SK-N-SH (cell line): Measurements from ENCODE around the gene SLCO2B1. TPM values are rescaled to one million over a fixed set of nuclear protein-coding genes. Genes with fewer than 3 reads are reported as not detected.

Source experiments
- CTCF ChIA-PET: fragments of 300-600, 350-600 bp; formaldehyde crosslinking; extraction: SDS; loops from one replicate; lab custom pipeline; 2021; lab: Yijun Ruan, JAX
- POLR2A ChIA-PET: fragments of 350-600 bp; sonication (Branson Sonifier 250); formaldehyde crosslinking; extraction: SDS; loops from one replicate; lab custom pipeline; 2020; ENCODE audit warnings: antibody characterized with exemption, inconsistent platforms; lab: Yijun Ruan, JAX
- DNase-seq: peaks from one replicate; pipeline ENCODE4 v3.0.0; 2012
- H2AFZ ChIP-seq: fragments of 200-600 bp; sonication (generic); 2 replicates; pipeline ENCODE4 v1.8.1; 2016; ENCODE audit warnings: antibody characterized with exemption, mild to moderate bottlenecking, low read depth
- H3F3A ChIP-seq: fragments of 200-600 bp; sonication (generic); replicated peaks from 2 replicates; pipeline ENCODE3; 2016; ENCODE audit warnings: antibody characterized with exemption, mild to moderate bottlenecking; ENCODE audit not compliant: insufficient read depth
- H3K27ac ChIP-seq, 2 experiments: fragments of 200-500 bp in 1 of 2; fragments of 200-600 bp in 1 of 2; sonication (Bioruptor generic) in 1 of 2; sonication (generic), shearing (Covaris generic) in 1 of 2; 2 replicates each; pipeline versions ENCODE4 v1.5.1 to v1.6.1; 2014 to 2016; ENCODE audit warnings: low read depth in 2 of 2, inconsistent platforms in 1 of 2, low read length in 1 of 2, mild to moderate bottlenecking in 1 of 2, mixed read lengths in 1 of 2
- H3K27me3 ChIP-seq: fragments of 200-600 bp; sonication (generic), shearing (Covaris generic); 2 replicates; pipeline ENCODE4 v1.6.1; 2016; ENCODE audit warnings: mixed run types; ENCODE audit not compliant: insufficient read depth
- H3K36me3 ChIP-seq, 2 experiments: fragments of 200-500 bp in 1 of 2; fragments of 200-600 bp in 1 of 2; sonication (Bioruptor generic) in 1 of 2; sonication (generic) in 1 of 2; replicated peaks in 1 of 2; 2 replicates each; pipeline versions ENCODE3 to v1.5.1; 2014 to 2016; ENCODE audit warnings: low read length in 1 of 2, mild to moderate bottlenecking in 1 of 2; ENCODE audit not compliant: insufficient read depth in 2 of 2, control insufficient read depth in 1 of 2
- H3K4me1 ChIP-seq, 2 experiments: fragments of 200-500 bp in 1 of 2; fragments of 200-600 bp in 1 of 2; sonication (Bioruptor generic) in 1 of 2; sonication (generic), shearing (Covaris generic) in 1 of 2; 2 replicates each; pipeline versions ENCODE4 v1.5.1 to v1.6.1; 2014 to 2016; ENCODE audit warnings: low read depth in 1 of 2, low read length in 1 of 2, mixed run types in 1 of 2; ENCODE audit not compliant: insufficient read depth in 2 of 2, control insufficient read depth in 1 of 2
- H3K4me2 ChIP-seq: fragments of 200-600 bp; sonication (generic), shearing (Covaris generic); 2 replicates; pipeline ENCODE4 v1.6.1; 2017; ENCODE audit warnings: mixed run types
- H3K4me3 ChIP-seq, 2 experiments: fragments of 200-500 bp in 1 of 2; fragments of 200-600 bp in 1 of 2; sonication (Bioruptor generic) in 1 of 2; sonication (generic), shearing (Covaris generic) in 1 of 2; 2 replicates each; pipeline versions ENCODE4 v1.5.1 to v1.8.1; 2014 to 2016; ENCODE audit warnings: low read depth in 2 of 2, inconsistent platforms in 1 of 2, low read length in 1 of 2, mild to moderate bottlenecking in 1 of 2, mixed read lengths in 1 of 2, moderate library complexity in 1 of 2
- H3K79me2 ChIP-seq: fragments of 200-600 bp; sonication (generic); 2 replicates; pipeline ENCODE4 v1.8.1; 2017; ENCODE audit warnings: mild to moderate bottlenecking; ENCODE audit not compliant: insufficient read depth
- H3K9ac ChIP-seq: fragments of 200-600 bp; sonication (generic); 2 replicates; pipeline ENCODE4 v1.6.1; 2017; ENCODE audit warnings: mixed run types
- H3K9me2 ChIP-seq: fragments of 200-600 bp; sonication (generic); 2 replicates; pipeline ENCODE4 v1.6.1; 2017; ENCODE audit warnings: mixed run types
- H3K9me3 ChIP-seq: fragments of 200-600 bp; sonication (generic); 2 replicates; pipeline ENCODE4 v1.6.1; 2017; ENCODE audit warnings: mixed run types, mild to moderate bottlenecking, moderate library complexity
- H4K20me1 ChIP-seq: fragments of 200-600 bp; sonication (generic); 2 replicates; pipeline ENCODE4 v1.6.1; 2017; ENCODE audit warnings: mild to moderate bottlenecking, mixed run types; ENCODE audit not compliant: insufficient read depth
- ELF1 ChIP-seq: IDR thresholded peaks from 2 replicates; pipeline ENCODE4 v1.4.0; 2012
- EP300 ChIP-seq, 2 experiments: IDR thresholded peaks; 2 replicates each; pipeline versions ENCODE4 v1.4.0 to v1.6.1; 2012; ENCODE audit warnings: borderline replicate concordance in 1 of 2, low read depth in 1 of 2, low read length in 1 of 2
- FOXJ3 ChIP-seq: sonication (generic); formaldehyde crosslinking; IDR thresholded peaks from 2 replicates; pipeline ENCODE4 v1.5.1; 2020; ENCODE audit warnings: mild to moderate bottlenecking, missing genetic modification reagents
- MXI1 ChIP-seq: IDR thresholded peaks from 2 replicates; pipeline ENCODE4 v1.6.1; 2012; ENCODE audit warnings: mild to moderate bottlenecking, low read depth, low read length, improper control_type of control experiment
- NFIC ChIP-seq: IDR thresholded peaks from 2 replicates; pipeline ENCODE4 v1.4.0; 2012; ENCODE audit warnings: borderline replicate concordance
- NRF1 ChIP-seq: IDR thresholded peaks from 2 replicates; pipeline ENCODE4 v1.6.1; 2012; ENCODE audit warnings: low read depth, mild to moderate bottlenecking, low read length
- RCOR1 ChIP-seq: fragments of 150-350 bp; IDR thresholded peaks from 2 replicates; pipeline ENCODE4 v1.6.1; 2017; ENCODE audit warnings: antibody characterized with exemption, low read length
- RFX5 ChIP-seq: IDR thresholded peaks from 2 replicates; pipeline ENCODE4 v1.6.1; 2012; ENCODE audit warnings: mild to moderate bottlenecking, improper control_type of control experiment, low read length
- YY1 ChIP-seq: IDR thresholded peaks from 2 replicates; pipeline ENCODE4 v1.4.0; 2012; ENCODE audit warnings: low read depth, mild to moderate bottlenecking
- WGBS: methylation state at CpG from one replicate; pipeline ENCODE4 v1.1.6; 2017; ENCODE audit warnings: low lambda C conversion rate; 5-methylcytosine and 5-hydroxymethylcytosine counted together
- polyA plus RNA-seq, 3 experiments: library from polyadenylated mRNA; depleted of rRNA; stranded (reverse); fragments of >200 nt; gene quantifications; 2 replicates each; pipeline ENCODE4 v1.2.3, GENCODE V29; 2012
- TF ChIP-seq, protein P1 (sequence below): IDR thresholded peaks from 2 replicates; pipeline ENCODE4 v1.4.0; 2012; ENCODE audit warnings: low read depth
- TF ChIP-seq, protein P2 (sequence below): IDR thresholded peaks from 2 replicates; pipeline ENCODE4 v1.6.1; 2012; ENCODE audit warnings: mild to moderate bottlenecking, low read depth, low read length, moderate library complexity
- TF ChIP-seq, protein P3 (sequence below): IDR thresholded peaks from 2 replicates; pipeline ENCODE4; 2012
- TF ChIP-seq, protein P4 (sequence below): IDR thresholded peaks from 2 replicates; pipeline ENCODE4 v1.4.0; 2012; ENCODE audit warnings: low read depth, borderline replicate concordance

Gene SLCO2B1
- polyA plus RNA-seq, 1 of the 3 experiments (the other 2 are of a cell fraction), result 0.18 TPM

DNA sequence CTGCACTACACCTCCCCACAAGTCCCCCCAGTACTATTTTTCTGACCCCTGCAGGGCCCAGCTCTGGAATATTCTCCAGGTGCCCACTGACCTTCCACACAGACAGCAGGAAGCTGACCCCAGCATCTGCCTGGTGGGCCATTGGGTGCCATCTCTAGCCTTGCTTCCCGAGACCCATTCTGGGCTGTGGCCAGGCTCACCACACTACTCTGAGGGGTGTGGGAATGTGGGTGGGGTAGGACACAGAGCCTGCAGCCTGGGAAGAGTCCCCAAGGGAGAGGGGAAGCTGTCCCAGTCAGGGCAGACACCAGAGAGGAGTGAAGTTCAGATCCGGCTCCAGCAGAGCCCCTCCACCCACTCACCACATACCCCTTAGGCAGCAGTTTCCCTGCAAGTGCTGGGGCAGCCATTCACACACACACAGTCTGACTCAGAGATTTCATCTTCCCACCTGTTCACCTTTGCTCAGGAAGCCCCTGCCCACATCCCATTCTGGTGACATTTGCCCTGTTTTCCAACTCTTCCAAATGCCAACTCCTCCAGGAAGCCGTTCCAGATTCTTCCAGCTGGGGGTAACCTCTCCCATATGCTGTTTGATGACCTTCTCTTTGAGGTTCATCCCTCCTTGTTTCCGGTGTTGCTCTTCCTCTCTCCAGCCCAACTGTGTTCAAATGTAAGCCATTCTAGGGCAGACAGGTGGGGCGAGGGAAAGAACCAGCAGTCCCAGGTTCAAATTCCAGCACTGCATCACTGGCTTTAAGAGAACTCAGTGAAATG, 1.9 kb downstream of the SLCO2B1 start (continued):
- TF ChIP-seq, protein P1, sequence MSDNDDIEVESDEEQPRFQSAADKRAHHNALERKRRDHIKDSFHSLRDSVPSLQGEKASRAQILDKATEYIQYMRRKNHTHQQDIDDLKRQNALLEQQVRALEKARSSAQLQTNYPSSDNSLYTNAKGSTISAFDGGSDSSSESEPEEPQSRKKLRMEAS, result no peak
- no peak for TF ChIP-seq RFX5

DNA sequence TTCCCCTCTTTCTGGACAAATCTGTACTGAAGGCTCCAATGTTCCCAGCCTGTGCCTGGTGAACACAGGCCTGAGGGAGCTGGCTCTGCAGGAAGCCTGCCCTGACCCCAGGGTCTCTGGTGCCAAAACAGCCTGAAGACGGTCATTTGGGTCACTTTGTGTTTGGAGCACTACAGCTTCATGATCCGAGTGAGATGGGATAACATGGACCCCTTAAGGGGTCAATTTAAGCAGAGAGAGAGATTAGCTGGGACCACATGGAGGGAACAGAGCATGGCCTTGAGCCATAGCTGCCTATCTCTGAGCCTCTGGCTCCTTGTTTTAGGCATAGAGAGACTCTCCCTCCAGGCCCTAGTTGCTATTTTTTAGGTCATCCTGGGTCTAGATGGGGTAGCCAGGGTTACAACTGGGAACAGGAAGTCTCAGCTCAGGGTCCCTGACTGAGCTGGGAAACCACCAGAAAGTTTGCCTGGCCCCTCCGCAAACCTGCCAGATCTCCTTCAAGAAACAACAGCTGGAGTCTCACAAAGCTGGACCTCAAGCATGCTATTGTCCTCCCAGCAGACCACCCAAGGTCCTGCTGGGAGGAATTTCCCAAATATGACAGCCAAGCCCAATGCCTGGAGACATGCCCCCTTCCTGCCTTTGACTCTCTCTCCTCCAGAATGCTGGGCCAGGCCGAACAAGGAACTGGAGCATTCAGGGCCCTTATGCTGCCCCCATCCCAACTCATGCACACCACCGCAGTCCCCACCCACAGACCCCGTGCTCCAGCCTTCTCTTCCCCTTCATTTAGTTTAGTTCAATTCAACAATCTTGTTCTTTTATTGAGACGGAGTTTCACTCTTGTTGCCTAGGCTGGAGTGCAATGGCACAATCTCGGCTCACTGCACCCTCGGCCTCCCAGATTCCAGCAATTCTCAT, 4.0 kb downstream of the SLCO2B1 start:
- ChIA-PET POLR2A (interaction anchor here (0.6 kb wide), 1 partner anchor 20 kb away, joined by 3 read pairs; no protein-coding TSS in a partner anchor), CTCF (interaction anchor here (0.6 to 25.0 kb wide), 6 partner anchors 12 to 132 kb away, joined by 3 to 1115 read pairs (median 40); partner anchors contain the start of gene TPBGL)
- H3K27ac ChIP-seq, result no peak overlapping the region

DNA sequence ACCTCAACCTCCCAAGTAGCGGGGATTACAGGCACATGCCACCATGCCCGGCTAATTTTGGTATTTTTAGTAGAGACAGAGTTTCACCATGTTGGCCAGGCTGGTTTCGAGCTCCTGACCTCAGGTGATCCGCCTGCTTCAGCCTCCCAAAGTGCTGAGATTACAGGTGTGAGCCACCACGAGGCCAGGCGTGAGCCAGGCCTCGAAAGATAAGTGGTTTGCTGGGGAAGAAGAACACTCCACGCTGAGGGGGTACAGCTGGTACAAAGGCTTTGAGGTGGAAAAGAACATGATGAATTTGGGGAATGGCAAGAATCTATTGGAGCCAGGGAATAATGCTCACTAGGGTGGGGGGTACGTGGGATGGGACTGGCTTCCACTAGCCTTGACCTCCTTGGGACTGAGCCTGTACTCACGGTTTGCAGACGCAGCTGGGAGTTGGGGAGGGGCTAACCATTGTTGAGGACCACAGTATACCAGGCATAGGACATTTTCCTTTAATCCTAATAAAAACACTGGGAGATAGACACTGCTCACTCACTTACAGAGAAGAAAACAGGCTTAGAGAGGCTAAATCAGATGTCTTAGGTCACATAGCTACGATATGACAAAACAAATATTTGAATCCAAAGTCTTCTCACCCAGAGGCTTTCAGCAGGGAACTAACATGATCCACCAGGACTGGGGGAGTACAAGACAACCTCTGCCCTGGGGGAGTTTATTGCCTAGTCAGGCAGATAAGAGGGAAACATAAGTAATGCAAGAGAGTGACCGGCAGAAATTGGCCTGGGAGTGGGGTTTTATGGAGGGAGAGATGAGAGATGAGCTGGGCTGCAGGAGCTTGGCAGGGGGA, 4.9 kb downstream of the SLCO2B1 start:
- Histone ChIP-seq H3K36me3 (no peaks in the 10 kb centered on the region), H3K4me1 (no peaks in the 10 kb centered on the region; a peak in 1 of 4 replicates), H3K27me3 (0 out of 2 replicates have a peak, but pooled peaks cover 8% of the 10 kb centered on the region), H3F3A (no peaks in the 10 kb centered on the region), H3K79me2 (no peaks in the 10 kb centered on the region), H3K4me3 (no peak overlapping the region), H2AFZ (no peak overlapping the region), H3K9me2 (no peaks in the 10 kb centered on the region), H3K4me2 (no peak overlapping the region), H4K20me1 (no peaks in the 10 kb centered on the region), H3K9ac (no peak overlapping the region), H3K27ac (no peak overlapping the region), H3K9me3 (no peaks in the 10 kb centered on the region)
- WGBS, result 66% methylated on average over 13 of the region's 13 CpGs
- ChIA-PET CTCF (interaction anchor here (0.8 to 25.0 kb wide), 8 partner anchors 10 to 89 kb away, joined by 3 to 1115 read pairs (median 6); partner anchors contain the start of gene TPBGL), POLR2A (no interaction called here)
- no peak for DNase-seq
- TF ChIP-seq YY1, result no peak
- TF ChIP-seq RCOR1, result no peak
- TF ChIP-seq ELF1, result no peak
- no peak for TF ChIP-seq MXI1
- TF ChIP-seq NFIC, result no peak
- TF ChIP-seq NRF1, result no peak
- TF ChIP-seq, protein P2, sequence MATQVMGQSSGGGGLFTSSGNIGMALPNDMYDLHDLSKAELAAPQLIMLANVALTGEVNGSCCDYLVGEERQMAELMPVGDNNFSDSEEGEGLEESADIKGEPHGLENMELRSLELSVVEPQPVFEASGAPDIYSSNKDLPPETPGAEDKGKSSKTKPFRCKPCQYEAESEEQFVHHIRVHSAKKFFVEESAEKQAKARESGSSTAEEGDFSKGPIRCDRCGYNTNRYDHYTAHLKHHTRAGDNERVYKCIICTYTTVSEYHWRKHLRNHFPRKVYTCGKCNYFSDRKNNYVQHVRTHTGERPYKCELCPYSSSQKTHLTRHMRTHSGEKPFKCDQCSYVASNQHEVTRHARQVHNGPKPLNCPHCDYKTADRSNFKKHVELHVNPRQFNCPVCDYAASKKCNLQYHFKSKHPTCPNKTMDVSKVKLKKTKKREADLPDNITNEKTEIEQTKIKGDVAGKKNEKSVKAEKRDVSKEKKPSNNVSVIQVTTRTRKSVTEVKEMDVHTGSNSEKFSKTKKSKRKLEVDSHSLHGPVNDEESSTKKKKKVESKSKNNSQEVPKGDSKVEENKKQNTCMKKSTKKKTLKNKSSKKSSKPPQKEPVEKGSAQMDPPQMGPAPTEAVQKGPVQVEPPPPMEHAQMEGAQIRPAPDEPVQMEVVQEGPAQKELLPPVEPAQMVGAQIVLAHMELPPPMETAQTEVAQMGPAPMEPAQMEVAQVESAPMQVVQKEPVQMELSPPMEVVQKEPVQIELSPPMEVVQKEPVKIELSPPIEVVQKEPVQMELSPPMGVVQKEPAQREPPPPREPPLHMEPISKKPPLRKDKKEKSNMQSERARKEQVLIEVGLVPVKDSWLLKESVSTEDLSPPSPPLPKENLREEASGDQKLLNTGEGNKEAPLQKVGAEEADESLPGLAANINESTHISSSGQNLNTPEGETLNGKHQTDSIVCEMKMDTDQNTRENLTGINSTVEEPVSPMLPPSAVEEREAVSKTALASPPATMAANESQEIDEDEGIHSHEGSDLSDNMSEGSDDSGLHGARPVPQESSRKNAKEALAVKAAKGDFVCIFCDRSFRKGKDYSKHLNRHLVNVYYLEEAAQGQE, result no peak
- TF ChIP-seq, protein P3, sequence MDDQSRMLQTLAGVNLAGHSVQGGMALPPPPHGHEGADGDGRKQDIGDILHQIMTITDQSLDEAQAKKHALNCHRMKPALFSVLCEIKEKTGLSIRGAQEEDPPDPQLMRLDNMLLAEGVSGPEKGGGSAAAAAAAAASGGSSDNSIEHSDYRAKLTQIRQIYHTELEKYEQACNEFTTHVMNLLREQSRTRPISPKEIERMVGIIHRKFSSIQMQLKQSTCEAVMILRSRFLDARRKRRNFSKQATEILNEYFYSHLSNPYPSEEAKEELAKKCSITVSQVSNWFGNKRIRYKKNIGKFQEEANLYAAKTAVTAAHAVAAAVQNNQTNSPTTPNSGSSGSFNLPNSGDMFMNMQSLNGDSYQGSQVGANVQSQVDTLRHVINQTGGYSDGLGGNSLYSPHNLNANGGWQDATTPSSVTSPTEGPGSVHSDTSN, result no peak
- no peak for TF ChIP-seq EP300 (IDR thresholded peaks at IDR 0.05; ENCODE audit: borderline replicate concordance in 1 of 2, low read depth in 1 of 2, low read length in 1 of 2)
- TF ChIP-seq, protein P4, sequence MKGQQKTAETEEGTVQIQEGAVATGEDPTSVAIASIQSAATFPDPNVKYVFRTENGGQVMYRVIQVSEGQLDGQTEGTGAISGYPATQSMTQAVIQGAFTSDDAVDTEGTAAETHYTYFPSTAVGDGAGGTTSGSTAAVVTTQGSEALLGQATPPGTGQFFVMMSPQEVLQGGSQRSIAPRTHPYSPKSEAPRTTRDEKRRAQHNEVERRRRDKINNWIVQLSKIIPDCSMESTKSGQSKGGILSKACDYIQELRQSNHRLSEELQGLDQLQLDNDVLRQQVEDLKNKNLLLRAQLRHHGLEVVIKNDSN, result no peak

More for the DNA sequence above, 4.0 kb downstream of the SLCO2B1 start:
- H3K4me1 ChIP-seq, result no peaks in the 10 kb centered on the region; a peak in 1 of 4 replicates
- DNase-seq, result no peak
- H3F3A ChIP-seq, result no peaks in the 10 kb centered on the region
- H3K27me3 ChIP-seq, result 0 out of 2 replicates have a peak, but pooled peaks cover 8% of the 10 kb centered on the region
- no peaks in the 10 kb centered on the region for H3K9me3 ChIP-seq
- no peaks in the 10 kb centered on the region for H3K36me3 ChIP-seq
- H3K9me2 ChIP-seq, result no peaks in the 10 kb centered on the region
- no peaks in the 10 kb centered on the region for H3K79me2 ChIP-seq
- no peak overlapping the region for H2AFZ ChIP-seq
- H4K20me1 ChIP-seq, result no peaks in the 10 kb centered on the region
- no peak for TF ChIP-seq FOXJ3 (CRISPR knock-in tag)
- no peak overlapping the region for H3K4me3 ChIP-seq
- H3K9ac ChIP-seq, result no peak overlapping the region
- WGBS, result 73% methylated on average over 8 of the region's 9 CpGs
- no peak overlapping the region for H3K4me2 ChIP-seq
